ENCODE measurements around the gene FTCD. TPM values are rescaled to one million over a fixed set of nuclear protein-coding genes. Genes with fewer than 3 reads are reported as not detected.

The FTCD gene
- total and polyA plus RNA-seq, 2 of the 4 experiments (the other 2 are of a cell fraction) = 0.55 TPM; not detected in 1

DNA sequence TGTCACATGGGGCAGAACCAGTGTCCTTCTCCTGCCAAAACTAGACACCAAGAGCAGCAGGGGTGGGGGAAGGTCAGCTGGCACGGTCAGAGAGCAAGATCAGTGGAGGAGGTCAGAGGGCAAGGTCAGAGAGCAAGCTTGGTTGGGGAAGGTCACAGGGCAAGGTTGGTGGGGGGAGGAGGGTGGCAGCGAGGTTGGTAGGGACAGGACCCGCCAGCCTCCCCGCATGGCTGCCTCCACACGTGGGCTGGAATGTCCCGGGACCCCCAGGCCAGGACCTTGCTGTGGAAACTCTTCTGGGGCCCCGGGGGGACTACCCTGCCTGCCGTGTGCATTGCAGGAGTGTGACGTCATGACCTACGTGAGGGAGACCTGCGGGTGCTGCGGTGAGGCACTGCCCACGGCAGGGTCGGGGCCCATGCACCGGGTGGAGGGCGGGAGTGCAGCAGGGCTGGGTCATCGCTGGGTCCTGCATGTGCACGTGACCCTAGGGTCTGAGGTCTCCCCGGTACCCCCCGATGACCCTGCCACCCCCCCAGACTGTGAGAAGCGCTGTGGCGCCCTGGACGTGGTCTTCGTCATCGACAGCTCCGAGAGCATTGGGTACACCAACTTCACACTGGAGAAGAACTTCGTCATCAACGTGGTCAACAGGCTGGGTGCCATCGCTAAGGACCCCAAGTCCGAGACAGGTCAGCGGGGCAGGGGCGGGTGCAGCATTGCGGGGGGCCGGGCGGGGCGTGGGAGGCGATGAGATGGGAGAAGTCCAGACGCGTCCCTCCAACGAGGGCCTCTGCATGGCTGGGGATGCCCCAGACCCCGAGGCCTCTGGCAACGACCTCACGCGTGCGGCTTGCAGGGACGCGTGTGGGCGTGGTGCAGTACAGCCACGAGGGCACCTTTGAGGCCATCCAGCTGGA is 30.2 kb downstream of the FTCD start:
- Histone ChIP-seq H3K27ac (ENCODE audit: insufficient read depth, low read length) (no peak overlapping the region), H2BK15ac (ENCODE audit: low read depth, low read length) (no peak overlapping the region), H2BK120ac (ENCODE audit: low read depth, low read length) (no peak overlapping the region), H3K27me3 (ENCODE audit: control insufficient read depth, insufficient read depth, low read length) (no peaks in the 10 kb centered on the region), H2BK20ac (ENCODE audit: low read depth, low read length) (no peak overlapping the region), H4K5ac (ENCODE audit: low read depth, low read length) (no peak overlapping the region), H2AK5ac (ENCODE audit: low read depth, low read length) (no peak overlapping the region), H2AFZ (replicated peaks; ENCODE audit: low read length, poor library complexity) (peak overlapping the region; percentile 49), H4K91ac (ENCODE audit: insufficient read depth, low read depth, low read length) (no peak overlapping the region), H3K9me1 (ENCODE audit: insufficient read depth, low read length) (peaks cover 26% of the 10 kb centered on the region), H3K4me3 (ENCODE audit: insufficient read depth, low read depth, low read length) (no peak overlapping the region), H3K14ac (replicated peaks; ENCODE audit: low read depth, low read length) (no peak overlapping the region), H3K79me1 (ENCODE audit: low read depth in 1 of 2, low read length in 2 of 2) (peaks cover 17 to 85% of the 10 kb centered on the region in 2 experiments), H4K8ac (ENCODE audit: low read depth in 2 of 2, low read length in 2 of 2) (no peak overlapping the region), H3K9me3 (ENCODE audit: control insufficient read depth, insufficient read depth, low read length) (no peaks in the 10 kb centered on the region), H3K23ac (ENCODE audit: low read depth, low read length) (no peak overlapping the region), H3K56ac (ENCODE audit: extremely low read depth, insufficient read depth, low read length) (no peak overlapping the region), H3K9ac (ENCODE audit: low read depth, low read length) (no peak overlapping the region), H3K18ac (ENCODE audit: low read depth, low read length) (no peak overlapping the region), H4K20me1 (ENCODE audit: insufficient read depth, low read length) (peaks cover 99% of the 10 kb centered on the region), H2BK5ac (ENCODE audit: low read depth, low read length, poor library complexity, severe bottlenecking) (no peak overlapping the region), H3K4me2 (ENCODE audit: low read depth, low read length) (no peak overlapping the region), H2AK9ac (replicated peaks; ENCODE audit: low read depth, low read length, poor library complexity) (no peak overlapping the region), H3K4me1 (ENCODE audit: control insufficient read depth, insufficient read depth, low read length) (peaks cover 9% of the 10 kb centered on the region; the same call in 1 of the 2 replicates), H3K4ac (ENCODE audit: low read depth, low read length) (no peak overlapping the region), H3K36me3 (ENCODE audit: control insufficient read depth, insufficient read depth, low read length) (peaks cover 99% of the 10 kb centered on the region)
- DNase-seq (no peak), ATAC-seq (ENCODE audit: low read depth) (no peak)
- 92% methylated on average over 35 of the region's 49 CpGs; no CpG with 5 or more reads in 1 of the 2 experiments for WGBS, 2 experiments (ENCODE audit: extremely low coverage in 2 of 2, insufficient read length in 1 of 2)
- POLR2A ChIA-PET (ENCODE audit: unreplicated experiment) = no interaction called here
- intact Hi-C loops (cut with micrococcal nuclease) = no loop called here
- CTCF ChIA-PET = no interaction called here
- in situ Hi-C loops (cut with MboI; ENCODE audit: low sequenced_read_pairs) = no loop called here
- TF ChIP-seq MAFK (IDR thresholded peaks at IDR 0.05; ENCODE audit: low read depth, low read length) (no peak), POLR2A (IDR thresholded peaks at IDR 0.05; ENCODE audit: low read depth, low read length) (no peak), RAD21 (IDR thresholded peaks at IDR 0.05; ENCODE audit: low read length) (no peak), CHD1 (IDR thresholded peaks at IDR 0.05; ENCODE audit: low read depth, low read length) (no peak), SMC3 (IDR thresholded peaks at IDR 0.05; ENCODE audit: low read depth, low read length) (no peak), ELK1 (IDR thresholded peaks at IDR 0.05; ENCODE audit: borderline replicate concordance, low read depth, low read length) (no peak), CEBPB (IDR thresholded peaks at IDR 0.05; ENCODE audit: low read depth, low read length) (no peak), MXI1 (IDR thresholded peaks at IDR 0.05; ENCODE audit: borderline replicate concordance, low read depth, low read length) (no peak), FOS (IDR thresholded peaks at IDR 0.05; ENCODE audit: low read depth, low read length) (no peak)
- TF ChIP-seq, protein P1, sequence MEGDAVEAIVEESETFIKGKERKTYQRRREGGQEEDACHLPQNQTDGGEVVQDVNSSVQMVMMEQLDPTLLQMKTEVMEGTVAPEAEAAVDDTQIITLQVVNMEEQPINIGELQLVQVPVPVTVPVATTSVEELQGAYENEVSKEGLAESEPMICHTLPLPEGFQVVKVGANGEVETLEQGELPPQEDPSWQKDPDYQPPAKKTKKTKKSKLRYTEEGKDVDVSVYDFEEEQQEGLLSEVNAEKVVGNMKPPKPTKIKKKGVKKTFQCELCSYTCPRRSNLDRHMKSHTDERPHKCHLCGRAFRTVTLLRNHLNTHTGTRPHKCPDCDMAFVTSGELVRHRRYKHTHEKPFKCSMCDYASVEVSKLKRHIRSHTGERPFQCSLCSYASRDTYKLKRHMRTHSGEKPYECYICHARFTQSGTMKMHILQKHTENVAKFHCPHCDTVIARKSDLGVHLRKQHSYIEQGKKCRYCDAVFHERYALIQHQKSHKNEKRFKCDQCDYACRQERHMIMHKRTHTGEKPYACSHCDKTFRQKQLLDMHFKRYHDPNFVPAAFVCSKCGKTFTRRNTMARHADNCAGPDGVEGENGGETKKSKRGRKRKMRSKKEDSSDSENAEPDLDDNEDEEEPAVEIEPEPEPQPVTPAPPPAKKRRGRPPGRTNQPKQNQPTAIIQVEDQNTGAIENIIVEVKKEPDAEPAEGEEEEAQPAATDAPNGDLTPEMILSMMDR (conservative IDR thresholded peaks at IDR 0.05; ENCODE audit: low read depth, low read length) = no peak
- dilution Hi-C loops (cut with HindIII; ENCODE audit: low sequenced_read_pairs, unreplicated experiment) = no loop called here
- no TSS peak for BruUV-seq (replicated peaks)
